ENCODE results near the gene ADARB1.

- TF ChIP-seq, protein P1, sequence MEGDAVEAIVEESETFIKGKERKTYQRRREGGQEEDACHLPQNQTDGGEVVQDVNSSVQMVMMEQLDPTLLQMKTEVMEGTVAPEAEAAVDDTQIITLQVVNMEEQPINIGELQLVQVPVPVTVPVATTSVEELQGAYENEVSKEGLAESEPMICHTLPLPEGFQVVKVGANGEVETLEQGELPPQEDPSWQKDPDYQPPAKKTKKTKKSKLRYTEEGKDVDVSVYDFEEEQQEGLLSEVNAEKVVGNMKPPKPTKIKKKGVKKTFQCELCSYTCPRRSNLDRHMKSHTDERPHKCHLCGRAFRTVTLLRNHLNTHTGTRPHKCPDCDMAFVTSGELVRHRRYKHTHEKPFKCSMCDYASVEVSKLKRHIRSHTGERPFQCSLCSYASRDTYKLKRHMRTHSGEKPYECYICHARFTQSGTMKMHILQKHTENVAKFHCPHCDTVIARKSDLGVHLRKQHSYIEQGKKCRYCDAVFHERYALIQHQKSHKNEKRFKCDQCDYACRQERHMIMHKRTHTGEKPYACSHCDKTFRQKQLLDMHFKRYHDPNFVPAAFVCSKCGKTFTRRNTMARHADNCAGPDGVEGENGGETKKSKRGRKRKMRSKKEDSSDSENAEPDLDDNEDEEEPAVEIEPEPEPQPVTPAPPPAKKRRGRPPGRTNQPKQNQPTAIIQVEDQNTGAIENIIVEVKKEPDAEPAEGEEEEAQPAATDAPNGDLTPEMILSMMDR (IDR thresholded peaks at IDR 0.05) = no peak
- TF ChIP-seq POLR2A (IDR thresholded peaks at IDR 0.05) = no peak
- TF ChIP-seq EP300 (IDR thresholded peaks at IDR 0.05) = no peak
Observed at GRCh38 chr21:45248893-45249381, 174.6 kb downstream of the ADARB1 start.

All from ovary (tissue), 3 donors.